Measurements from ENCODE around the gene ZNF681.
"Not testable (repeated sequence)": the region's sequence is repeated elsewhere in the genome, so short reads cannot be mapped to it uniquely, and the experiment has no call there.

ZNF681 gene

GRCh38 chr19:23758187-23759074 lies at the start of gene ZNF681:
Gene ZNF681 (minus strand): TSS chr19:23758891. CDS start chr19:23758749, 142 bp downstream.
- peak; percentile 29 for DNase-seq

DNA sequence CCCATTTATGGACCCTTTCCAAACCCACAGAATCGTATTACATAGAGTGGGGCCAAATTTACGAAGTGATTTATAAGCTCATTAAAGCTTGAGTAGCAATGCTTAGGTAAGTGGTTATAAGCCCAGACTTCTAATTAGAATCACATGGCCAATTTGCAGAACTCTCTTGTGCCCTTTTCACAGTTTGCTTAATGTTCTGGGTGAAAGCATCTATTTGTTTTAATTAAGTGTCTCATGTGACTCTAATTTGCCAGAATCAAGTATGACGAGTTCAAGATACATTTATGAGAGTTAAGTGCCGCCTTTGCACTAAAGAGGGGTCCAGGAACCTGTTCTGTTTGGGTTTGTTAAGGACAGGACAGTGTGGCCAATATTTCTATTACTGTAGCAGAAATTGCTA lies 46.0 kb upstream of the ZNF681 start:
- no peak for DNase-seq

DNA sequence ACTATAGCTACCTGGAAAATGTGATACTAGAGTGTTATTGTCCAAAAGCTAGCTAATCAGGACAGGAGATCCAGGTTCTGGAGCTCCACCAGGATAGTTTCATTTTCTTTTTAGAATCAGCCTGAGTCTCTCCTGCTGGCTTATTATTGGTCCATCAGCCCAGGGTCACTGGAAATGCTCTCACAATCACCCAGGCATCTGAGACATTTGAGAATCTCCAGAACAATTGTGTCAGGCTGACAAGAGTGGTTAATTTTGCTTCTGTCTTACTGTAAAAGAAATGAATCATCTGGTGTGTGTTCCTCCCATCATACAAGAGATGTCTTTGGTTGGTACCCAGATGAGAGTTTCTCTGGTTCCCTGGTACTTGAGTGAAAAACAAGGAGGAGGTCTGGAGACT lies 43.6 kb upstream of the ZNF681 start:
- DNase-seq: no peak

DNA sequence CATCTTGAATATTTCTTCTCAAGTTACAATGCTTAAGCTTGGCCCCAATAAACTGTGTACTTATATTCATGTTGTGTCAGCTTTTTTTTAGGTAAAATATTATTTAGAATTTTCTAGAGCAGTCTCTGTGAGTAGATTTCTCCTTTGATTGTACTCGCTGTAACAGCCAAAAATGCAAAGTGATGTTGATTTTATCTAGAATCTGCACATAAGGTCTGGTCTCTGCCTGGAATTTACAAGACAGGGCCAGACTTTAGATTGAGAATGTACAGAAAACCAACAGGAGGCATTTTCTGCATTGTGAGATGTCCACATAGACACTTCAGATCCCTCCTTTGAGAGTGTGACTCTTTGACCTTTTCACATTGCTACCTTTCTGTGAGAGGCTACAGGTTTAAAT lies 43.1 kb upstream of the ZNF681 start:
- DNase-seq: no peak

DNA sequence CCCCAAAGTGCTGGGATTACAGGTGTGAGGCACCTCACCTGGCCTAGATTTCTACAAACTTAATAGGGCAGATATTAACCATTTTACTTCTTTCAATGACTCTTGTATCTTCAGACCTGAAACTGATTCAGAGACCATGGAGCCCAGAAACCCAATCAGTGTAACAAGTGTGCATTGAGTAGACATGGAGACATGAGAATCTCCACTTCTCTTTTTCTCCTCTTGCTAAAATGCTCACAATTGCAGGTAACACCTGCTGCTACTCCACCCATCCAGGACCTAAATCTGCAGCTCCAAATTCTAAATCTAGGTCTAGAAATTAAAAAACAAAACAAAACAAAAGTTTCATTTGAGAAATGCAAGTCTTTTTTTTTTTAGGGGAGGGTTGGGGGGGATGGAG lies 42.2 kb upstream of the ZNF681 start:
- no peak for DNase-seq

GRCh38 chr19:23800271-23800670 lies 41.6 kb upstream of the ZNF681 start:
- DNase-seq: no peak

GRCh38 chr19:23799321-23799720 lies 40.6 kb upstream of the ZNF681 start:
- no peak for DNase-seq

- no peak for DNase-seq
These were observed 36.8 kb upstream of the ZNF681 start for GRCh38 chr19:23795462-23795861.

DNA sequence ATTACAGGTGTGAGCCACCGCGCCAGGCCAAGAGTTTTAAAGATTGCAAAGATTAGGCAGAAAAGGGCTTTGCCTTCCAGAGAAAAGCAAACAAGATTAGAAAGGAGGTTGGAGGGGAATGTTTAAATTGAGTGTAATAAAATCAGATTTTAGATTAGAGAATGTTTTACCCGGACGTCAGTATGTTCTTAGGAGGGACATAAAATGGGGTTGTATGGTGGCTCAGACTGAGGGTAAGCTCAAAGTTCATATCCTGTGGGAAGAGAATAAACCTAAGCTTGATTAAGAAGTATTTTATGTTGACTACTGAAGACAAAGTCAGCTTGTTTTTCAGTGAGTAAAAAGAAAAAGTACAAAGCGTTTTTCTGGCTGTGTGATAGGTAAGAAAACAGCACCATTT lies 34.1 kb upstream of the ZNF681 start:
- DNase-seq: no peak

- DNase-seq: no peak
These were observed 32.2 kb upstream of the ZNF681 start for GRCh38 chr19:23790641-23791488.

- DNase-seq: no peak
These were observed 30.6 kb upstream of the ZNF681 start for GRCh38 chr19:23789246-23789645.

- no peak for DNase-seq
These were observed 29.7 kb upstream of the ZNF681 start for GRCh38 chr19:23788411-23788810.

GRCh38 chr19:23787106-23787505 lies 28.4 kb upstream of the ZNF681 start:
- no peak for DNase-seq

GRCh38 chr19:23785982-23786381 lies 27.3 kb upstream of the ZNF681 start:
- DNase-seq: no peak

DNA sequence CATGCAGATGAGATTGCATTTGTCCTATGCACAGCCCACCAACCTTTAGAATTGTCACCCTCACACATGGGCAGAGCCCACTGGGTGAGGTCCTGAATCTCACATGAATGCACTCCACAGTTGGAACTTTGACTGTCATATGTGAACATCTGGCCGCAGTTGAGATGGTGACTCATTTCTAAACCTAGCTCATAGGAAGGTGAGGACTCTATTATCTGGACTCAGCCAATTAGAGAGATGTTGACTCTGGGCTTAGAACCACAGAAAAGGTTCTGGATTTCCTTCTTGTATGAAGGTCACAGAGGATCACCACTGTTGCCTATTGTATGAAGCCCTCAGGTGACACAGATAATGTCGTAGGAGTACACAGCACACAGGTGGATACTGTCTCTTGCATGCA lies 25.6 kb upstream of the ZNF681 start:
- DNase-seq: no peak

DNA sequence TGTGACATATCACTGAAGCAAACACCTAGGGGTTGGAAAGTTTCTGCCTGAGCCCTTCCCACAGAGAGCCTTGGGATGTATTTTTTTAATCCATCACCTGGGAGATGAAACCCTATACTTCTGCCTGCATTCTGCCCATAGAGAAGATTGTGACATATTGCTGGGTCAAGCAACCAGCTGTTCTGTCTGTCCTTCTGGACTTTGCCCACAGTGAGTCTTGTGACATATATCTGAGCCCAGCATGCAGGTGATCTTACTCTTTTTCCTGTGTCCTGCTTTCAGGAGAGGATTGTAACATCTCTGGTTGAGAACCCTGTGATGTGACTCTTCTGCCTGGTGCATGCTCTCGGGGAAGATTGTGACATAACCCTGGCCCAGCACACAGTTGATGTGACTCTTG lies 24.9 kb upstream of the ZNF681 start:
- DNase-seq: no peak

DNA sequence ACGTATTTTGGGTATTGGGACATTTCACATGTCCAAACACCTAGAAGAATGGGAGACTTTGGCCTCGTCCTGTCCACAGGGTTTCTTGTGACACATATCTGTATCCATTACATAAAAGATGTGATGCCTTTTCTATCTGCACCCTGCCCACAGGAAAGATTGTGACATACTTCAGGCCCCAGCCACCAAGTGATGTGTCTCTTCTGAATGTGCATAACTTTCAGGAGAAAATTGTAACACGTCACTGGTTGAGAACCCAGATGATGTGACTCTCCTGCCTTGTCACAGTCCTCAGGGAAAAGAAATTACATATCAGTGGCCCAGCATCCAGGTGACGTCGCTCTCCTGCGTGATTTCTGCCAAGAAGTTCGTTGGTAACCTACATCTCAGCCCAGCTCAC lies 21.0 kb upstream of the ZNF681 start:
- no peak for DNase-seq

GRCh38 chr19:23778566-23778965 lies 19.9 kb upstream of the ZNF681 start:
- DNase-seq: no peak

DNA sequence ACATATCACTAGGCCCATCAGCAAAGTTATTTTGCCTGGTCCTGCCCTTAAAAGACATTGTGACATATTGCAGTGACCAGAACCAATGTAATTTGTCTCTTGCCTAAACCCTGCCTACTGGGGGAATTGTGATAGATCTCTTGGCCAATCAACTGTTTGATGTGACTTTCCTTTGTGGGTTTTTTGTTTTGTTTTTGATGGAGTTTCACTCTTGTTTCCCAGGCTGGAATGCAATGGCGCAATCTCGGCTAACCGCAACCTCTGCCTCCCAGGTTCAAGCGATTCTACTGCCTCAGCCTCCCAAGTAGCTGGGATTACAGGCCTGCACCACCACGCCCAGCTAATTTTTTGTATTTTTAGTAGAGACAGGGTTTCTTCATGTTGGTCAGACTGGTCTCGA lies 19.3 kb upstream of the ZNF681 start:
- not testable (repeated sequence) for DNase-seq

DNA sequence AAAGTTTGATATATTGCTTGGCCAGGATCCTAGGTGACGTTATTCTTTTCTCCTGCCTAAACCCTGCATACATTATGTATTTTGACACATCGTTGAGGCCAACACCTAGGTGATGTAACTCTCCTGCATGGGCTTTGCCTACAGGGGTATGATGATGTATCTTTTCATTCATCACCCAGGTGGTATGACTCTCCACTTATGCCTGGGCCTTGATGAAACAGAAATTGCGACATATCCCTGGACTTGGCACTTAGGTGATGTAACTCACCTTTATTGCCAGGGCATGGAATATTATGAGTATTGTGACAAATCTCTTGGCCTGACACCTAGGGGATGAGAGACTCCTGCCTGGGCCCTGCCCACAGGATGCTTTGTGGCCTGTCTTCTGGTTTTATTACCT lies 18.5 kb upstream of the ZNF681 start:
- DNase-seq: no peak

GRCh38 chr19:23776507-23777205 lies 18.0 kb upstream of the ZNF681 start:
- no peak for DNase-seq

DNA sequence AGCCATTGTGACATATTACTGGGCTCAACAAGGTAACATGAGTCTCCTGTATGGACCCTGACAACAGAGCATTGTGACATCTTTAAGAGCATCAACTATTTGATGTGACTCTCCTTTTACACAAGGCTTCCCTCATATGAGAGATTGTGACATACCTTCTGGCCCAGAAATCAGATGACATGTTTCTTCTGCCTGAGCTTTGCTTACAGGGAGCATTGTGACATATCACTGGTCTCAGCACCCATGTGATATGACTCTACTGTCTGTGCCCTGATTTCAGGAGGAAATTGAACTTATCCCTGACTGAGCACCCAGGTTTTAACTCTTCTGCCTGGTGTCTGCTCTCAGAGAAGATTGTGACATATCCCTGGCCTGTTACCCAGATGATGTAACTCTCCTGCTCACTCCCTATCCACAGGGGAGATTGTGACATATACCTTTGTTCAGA lies 15.9 kb upstream of the ZNF681 start:
- DNase-seq: no peak

DNA sequence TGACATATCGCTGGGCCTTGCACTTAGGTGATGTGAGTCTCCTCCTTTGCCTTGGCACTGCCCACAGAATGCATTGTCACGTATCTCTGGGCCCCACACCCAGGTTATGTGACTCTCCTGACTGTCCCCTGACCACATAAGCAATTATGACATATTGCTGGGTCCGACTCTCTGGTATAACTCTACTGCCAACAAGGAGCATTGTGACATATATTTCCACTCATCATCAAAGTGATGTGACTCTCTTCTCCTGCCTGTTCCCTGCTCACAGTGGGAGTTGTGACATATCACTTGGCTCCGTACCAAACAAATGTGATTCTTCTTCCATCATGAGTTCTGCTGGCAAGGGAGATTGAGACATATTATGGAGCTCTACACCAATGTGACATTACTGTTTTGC lies 15.4 kb upstream of the ZNF681 start:
- no peak for DNase-seq
